GM18508 (cell line): ENCODE results near the gene RGS12.

ENCODE experiments used
- ATAC-seq: cut with Tn5 transposase; IDR thresholded peaks from one replicate; pipeline ENCODE4 v1.9.1; 2021; ENCODE audit warnings: moderate number of reproducible peaks; ENCODE audit not compliant: insufficient read depth, unreplicated experiment

Gene RGS12

GRCh38 chr4:3252831-3253641 is 39.8 kb upstream of the RGS12 start:
- no peak for ATAC-seq

- no peak for ATAC-seq
Measured at GRCh38 chr4:3253808-3254207, 39.0 kb upstream of the RGS12 start.

DNA sequence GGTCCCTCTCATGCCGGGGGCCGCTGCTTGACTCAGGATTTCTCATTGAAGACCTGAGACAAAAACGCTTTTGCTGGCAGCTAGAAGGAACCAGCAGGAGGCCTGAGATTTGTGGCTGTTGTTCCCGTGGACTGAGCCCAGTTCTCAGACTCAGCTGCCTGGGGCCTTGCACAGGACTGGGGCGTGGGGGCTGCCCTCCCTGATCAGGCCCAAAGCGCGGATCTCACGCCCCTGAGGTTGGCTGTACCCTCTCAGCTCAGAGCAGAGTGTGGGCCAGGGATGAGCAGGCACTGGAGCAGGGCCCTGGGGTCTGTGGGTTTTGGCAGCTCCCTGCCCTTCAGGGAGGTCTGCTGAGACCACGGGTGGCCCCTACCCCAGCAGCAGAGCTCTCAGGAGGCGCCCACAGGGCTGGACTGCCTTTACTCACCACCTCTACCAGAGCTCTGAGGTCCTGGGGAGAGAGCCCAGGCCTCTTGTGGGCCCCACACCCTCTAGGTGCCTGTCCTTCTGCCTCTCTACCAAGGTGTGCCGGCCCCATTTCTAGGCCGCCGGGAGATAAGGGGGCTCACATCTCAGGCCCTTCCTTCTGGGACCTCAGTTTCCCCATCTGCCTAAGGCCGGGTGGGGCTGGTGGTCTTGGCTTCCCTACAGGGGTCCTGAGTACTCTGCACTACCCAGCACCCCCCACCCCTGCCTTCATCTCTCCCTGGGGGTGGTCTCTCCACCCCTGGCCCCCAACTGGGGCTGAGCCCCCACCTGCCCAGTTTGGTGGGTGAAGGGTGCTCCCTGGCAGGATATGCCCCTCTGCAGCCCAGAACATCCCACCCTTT is 38.3 kb upstream of the RGS12 start:
- no peak for ATAC-seq

- ATAC-seq, result no peak
Measured at GRCh38 chr4:3255611-3256186, 37.1 kb upstream of the RGS12 start.

DNA sequence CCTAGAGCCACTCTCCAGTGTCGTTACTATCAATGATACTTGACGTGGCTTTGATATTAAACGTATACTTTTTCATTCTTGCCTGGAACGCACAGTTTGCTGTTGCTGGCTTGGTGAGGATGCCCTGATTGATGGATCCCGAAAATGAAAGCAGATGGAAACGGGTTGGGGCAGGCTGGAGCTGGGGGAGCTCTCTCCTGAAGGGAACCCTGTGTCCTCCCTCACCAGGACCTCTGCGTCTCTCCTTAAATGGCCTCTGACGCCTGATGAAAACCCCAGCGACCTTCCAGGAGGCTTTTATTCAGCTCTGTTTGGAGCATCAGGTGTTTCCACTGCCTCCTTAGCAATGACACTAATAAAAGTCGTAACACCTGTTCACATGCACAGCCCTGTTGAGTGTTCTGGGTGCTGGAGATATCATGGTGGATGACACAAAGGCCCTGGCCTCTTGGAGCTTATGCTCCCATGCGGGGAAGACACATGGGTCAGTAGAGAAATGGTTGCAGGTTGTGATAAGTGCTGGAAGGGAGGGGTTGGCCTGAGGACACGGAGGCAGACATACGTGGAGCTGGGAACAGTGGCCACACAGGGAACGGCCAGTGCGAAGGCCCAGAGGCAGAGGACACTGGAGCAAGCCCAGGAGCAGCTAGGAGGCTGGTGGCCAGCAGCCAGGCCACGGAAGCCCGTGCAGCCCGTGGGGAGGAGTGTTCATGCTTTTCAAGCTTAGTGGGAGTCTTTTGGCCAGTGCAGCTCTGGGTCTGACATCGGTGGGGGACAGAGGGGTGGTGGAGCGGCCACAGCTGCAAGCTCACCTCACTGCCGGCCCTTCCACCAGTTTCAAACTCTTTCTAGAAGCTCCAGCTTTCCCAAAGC is 36.4 kb upstream of the RGS12 start:
- no peak for ATAC-seq

- ATAC-seq, result no peak
Measured at GRCh38 chr4:3257103-3257555, 35.7 kb upstream of the RGS12 start.

DNA sequence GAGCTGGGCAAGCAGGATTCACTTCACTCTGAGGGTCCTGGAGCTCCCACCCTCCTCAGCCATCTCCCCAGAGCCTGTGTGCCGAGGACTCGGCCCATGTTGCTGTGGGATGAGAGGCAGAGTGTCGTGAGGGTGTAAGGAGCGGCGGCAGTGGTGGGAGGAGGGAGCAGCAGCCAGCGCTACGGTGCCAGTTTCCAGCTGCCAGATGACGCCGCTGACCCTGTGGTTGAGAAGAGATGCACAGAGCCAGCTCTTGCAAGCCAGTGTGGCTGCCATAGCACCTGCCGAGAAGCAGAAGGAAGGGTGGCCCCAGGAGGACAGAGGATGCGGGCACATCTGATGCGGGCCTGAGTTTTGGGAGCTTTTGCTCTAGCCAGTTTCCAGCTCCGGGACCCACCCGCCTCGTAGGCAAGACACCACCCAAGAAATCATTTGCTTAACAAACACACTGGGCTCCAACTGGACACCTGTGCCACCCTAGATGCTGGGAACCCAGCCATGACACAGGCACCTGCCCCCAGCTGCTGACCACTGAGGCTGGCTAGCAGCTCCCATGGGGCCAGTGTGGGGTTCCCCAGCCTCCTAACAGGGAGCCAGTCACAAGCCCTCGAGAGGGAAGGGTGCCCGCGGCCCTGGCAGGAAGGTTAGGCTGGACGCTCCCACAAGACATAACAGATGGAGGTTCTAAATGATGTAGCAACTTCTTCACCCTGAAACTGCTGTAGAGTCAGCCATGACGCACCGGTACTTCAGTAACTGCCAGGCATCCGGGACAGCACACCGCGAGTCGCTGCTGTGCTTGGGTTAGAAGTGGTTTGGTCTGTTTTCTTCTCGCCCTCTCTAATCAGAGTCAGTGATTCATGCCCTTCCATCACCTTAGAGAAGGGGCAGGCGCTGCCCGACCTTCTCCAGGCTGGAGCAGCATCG is 35.0 kb upstream of the RGS12 start:
- ATAC-seq, result no peak

- ATAC-seq, result no peak
Measured at GRCh38 chr4:3261411-3262207, 31.2 kb upstream of the RGS12 start.

DNA sequence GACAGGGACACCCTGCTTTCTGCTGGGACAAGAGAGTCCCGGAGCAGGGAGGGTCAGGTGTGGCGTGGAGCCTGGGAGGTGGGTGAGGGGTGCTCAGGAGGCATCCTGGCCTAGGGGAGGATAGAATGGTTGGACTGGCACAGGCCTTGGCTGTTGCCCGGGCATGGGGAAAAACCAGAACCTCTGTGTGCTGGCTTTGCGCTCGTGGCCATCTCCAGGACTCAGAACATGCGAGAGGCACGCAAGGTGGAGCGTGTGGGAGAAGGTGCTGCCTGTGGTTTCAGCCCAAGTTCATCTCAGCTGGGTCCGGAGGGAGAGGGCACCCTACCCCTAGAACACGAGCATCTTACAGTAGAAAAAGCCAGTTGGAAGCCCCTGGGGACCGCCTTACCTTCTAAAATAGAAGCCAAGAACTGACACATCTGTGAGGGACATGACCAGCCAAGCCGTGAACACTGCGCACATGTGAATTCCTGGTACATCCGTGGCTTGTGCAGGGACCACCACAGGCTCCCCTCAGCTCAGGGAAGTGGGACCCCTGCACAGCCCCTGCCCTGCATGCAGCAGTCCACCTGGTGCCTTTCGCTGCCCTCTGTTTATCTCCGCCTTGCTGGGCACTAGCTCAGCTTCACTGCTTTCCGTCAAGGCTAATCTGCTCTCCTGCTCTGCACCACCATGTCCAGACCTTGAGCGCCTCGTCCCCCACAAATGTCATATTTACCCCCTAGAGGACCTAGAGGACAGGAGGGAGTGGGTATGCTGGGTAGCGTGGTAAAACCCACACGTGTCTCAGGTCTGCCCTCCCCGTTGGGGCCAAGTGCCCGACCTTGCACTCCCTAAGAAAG is 30.4 kb upstream of the RGS12 start:
- ATAC-seq, result no peak

GRCh38 chr4:3263053-3263875 is 29.6 kb upstream of the RGS12 start:
- no peak for ATAC-seq

GRCh38 chr4:3263876-3264193 is 29.0 kb upstream of the RGS12 start:
- ATAC-seq, result no peak

GRCh38 chr4:3266076-3266475 is 26.7 kb upstream of the RGS12 start:
- no peak for ATAC-seq

GRCh38 chr4:3267576-3268394 is 25.0 kb upstream of the RGS12 start:
- ATAC-seq, result no peak

DNA sequence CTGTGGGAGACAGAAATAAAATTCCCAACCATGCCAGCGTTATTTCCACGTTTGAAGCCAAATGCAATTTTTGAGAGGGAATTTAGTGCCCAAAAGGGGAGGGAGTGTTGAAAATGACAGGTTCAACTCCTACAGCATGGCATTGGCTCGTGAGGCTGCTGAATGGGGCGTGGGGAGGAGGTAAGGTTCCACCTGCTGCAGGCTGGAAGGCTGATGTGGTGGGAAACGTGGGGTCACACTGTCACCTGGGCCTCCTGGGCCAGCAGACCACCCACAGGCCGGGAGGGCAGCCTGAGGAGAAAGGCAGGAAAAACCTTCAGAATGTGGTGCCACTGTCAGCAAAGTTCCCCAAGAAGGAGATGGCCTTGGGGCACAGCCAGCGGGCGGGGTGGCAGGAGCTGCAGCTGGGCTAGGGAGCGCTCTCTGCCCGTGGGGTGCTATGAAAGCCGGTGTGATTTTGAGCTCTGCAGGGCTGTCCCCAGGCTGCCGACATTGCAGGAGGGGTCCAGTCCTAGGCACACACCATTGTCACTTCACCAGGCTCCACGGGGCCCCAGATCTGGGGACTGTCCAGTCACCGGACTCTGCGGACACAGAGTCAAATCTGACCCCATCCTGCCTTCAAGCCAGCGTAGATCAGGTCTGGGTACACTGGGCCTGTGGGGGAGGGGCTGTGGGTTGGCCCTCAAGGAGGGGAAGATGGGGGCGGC is 24.3 kb upstream of the RGS12 start:
- no peak for ATAC-seq
